Measurements from ENCODE around the gene NLRC5. TPM values are rescaled to one million over a fixed set of nuclear protein-coding genes. Genes with fewer than 3 reads are reported as not detected.

The NLRC5 gene
- total and polyA plus RNA-seq, 2 donors (not counting 3 experiments of a cell fraction or from before 2014, with no cell fraction given), result 7.4 to 26.3 TPM

DNA sequence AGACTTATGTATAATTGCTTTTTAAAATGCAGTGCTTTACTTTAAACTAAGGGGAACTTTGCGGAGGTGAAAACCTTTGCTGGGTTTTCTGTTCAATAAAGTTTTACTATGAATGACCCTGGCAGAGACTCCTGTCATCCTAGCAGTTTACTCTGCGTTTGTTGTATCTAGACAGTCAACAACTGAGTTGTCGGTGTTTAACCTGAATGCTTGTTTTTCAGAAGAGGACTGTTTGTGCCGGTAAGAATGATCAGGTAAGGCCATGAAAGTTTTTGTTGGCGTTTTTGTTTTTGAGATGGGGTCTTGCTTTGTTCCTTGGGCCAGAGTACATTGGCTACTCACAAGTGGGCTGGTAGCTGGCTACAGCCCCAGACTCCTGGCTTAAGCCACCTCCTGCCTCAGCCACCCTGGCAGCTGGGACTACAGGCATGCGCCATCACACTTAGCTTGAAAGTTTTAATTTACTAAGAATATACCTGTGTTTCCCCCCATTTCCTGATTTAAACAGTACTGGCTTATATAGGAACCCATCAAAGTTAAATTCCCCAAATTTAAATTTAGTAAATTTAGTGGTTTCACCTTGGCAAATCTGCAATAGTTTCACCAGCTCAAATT, 45.5 kb upstream of the NLRC5 start:
- BruUV-seq (replicated peaks), result no TSS peak
- DNase-seq (ENCODE audit: low read depth, low spot score) (no peak), FAIRE-seq (no peak)
- Histone ChIP-seq H3K4me1 (ENCODE audit: control insufficient read depth, extremely low read depth, insufficient read depth, low read length) (no peaks in the 10 kb centered on the region), H3K9ac (replicated peaks; ENCODE audit: extremely low read depth, insufficient read depth, low read length) (no peak overlapping the region), H3K27me3 (ENCODE audit: control insufficient read depth in 2 of 2, insufficient read depth in 2 of 2, low read length in 2 of 2) (no peaks in the 10 kb centered on the region), H3K9me1 (replicated peaks; ENCODE audit: control insufficient read depth, extremely low read depth, insufficient read depth, low read length) (no peaks in the 10 kb centered on the region), H4K20me1 (replicated peaks; ENCODE audit: control insufficient read depth, extremely low read depth, insufficient read depth, low read length) (no peaks in the 10 kb centered on the region), H3K36me3 (ENCODE audit: control insufficient read depth in 2 of 2, extremely low read depth in 1 of 2, insufficient read depth in 2 of 2, low read length in 2 of 2) (peaks cover 32 to 43% of the 10 kb centered on the region in 2 experiments), H3K4me2 (ENCODE audit: insufficient read depth, low read length) (no peak overlapping the region), H2AFZ (ENCODE audit: low read depth, low read length) (no peak overlapping the region), H3K79me2 (ENCODE audit: control insufficient read depth, insufficient read depth, low read length) (no peaks in the 10 kb centered on the region), H3K9me3 (replicated peaks; ENCODE audit: control insufficient read depth, insufficient read depth, low read length) (no peaks in the 10 kb centered on the region), H3K4me3 (replicated peaks in 1 of 3; ENCODE audit: insufficient read depth in 1 of 3, low read depth in 1 of 3, low read length in 3 of 3) (no peak overlapping the region), H3K27ac (ENCODE audit: insufficient read depth, low read depth, low read length) (no peak overlapping the region)
- ChIA-PET CTCF (interaction anchor here (1.4 kb wide), 1 partner anchor 151 kb away, joined by 3 read pairs; no protein-coding TSS in a partner anchor), POLR2A (no interaction called here)
- dilution Hi-C loops (cut with MboI; ENCODE audit: extremely low pct_ligation_motif_present, low sequenced_read_pairs), result no loop called here
- intact Hi-C loops (cut with micrococcal nuclease), result no loop called here
- no peak for TF ChIP-seq FOS (IDR thresholded peaks at IDR 0.05; ENCODE audit: borderline replicate concordance, insufficient read depth, low read length)
- no peak for TF ChIP-seq GATA2 (IDR thresholded peaks at IDR 0.05; ENCODE audit: insufficient read depth, insufficient read length, low read depth, low read length)

DNA sequence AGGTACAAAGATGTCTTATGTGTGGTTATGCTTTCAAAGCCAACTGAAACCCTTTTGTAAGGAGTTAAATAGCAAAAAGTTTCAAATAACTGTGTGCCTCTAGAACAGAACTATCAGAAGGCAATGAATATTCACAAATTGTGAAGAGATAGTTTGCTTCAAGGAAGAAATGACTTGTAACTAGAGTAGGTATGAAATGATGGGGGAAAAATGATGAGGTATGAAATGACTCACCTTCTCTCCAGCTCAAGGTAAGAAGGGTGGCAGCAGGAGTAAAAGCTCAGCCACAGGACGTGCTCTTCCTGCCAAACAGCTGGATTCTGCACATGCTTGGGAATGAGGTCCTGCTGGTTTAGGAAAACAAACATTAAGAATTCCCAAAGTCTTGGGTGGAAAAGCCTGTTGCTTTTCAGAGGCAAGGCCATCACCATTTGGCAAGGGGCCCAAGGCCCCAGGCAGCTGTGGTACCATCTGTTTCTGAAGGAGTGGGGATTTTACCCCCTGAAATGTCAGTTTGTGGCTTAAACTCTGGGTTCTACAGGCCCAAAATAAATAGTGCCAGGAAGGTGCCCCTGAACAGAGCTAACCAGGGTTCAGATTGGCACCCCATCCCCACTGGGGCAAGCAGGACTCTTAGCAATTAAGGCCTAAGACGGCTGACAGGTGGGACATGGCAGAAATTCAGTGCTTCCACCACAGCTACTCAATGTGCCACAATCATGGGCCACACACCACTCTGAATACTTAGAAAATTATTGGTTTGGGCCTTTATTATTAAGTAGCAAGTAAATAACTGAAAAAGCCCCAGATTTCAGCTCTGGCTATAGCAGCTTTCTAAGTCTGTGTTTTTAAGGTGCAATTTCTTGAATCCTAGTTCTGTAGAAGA, 44.2 kb upstream of the NLRC5 start:
- Histone ChIP-seq H3K9me1 (replicated peaks; ENCODE audit: control insufficient read depth, extremely low read depth, insufficient read depth, low read length) (no peaks in the 10 kb centered on the region), H3K4me1 (ENCODE audit: control insufficient read depth, extremely low read depth, insufficient read depth, low read length) (no peaks in the 10 kb centered on the region), H3K9ac (replicated peaks; ENCODE audit: extremely low read depth, insufficient read depth, low read length) (no peak overlapping the region), H3K36me3 (ENCODE audit: control insufficient read depth in 2 of 2, extremely low read depth in 1 of 2, insufficient read depth in 2 of 2, low read length in 2 of 2) (peaks cover 23 to 37% of the 10 kb centered on the region in 2 experiments), H3K79me2 (ENCODE audit: control insufficient read depth, insufficient read depth, low read length) (no peaks in the 10 kb centered on the region), H3K27me3 (ENCODE audit: control insufficient read depth in 2 of 2, insufficient read depth in 2 of 2, low read length in 2 of 2) (no peaks in the 10 kb centered on the region), H3K9me3 (replicated peaks; ENCODE audit: control insufficient read depth, insufficient read depth, low read length) (no peaks in the 10 kb centered on the region), H3K4me2 (ENCODE audit: insufficient read depth, low read length) (no peak overlapping the region), H3K4me3 (replicated peaks in 1 of 3; ENCODE audit: insufficient read depth in 1 of 3, low read depth in 1 of 3, low read length in 3 of 3) (no peak overlapping the region), H4K20me1 (replicated peaks; ENCODE audit: control insufficient read depth, extremely low read depth, insufficient read depth, low read length) (no peaks in the 10 kb centered on the region), H3K27ac (ENCODE audit: insufficient read depth, low read depth, low read length) (no peak overlapping the region), H2AFZ (ENCODE audit: low read depth, low read length) (no peak overlapping the region)
- dilution Hi-C loops (cut with MboI; ENCODE audit: extremely low pct_ligation_motif_present, low sequenced_read_pairs) (no loop called here), intact Hi-C loops (cut with micrococcal nuclease) (no loop called here)
- TF ChIP-seq, protein P1, sequence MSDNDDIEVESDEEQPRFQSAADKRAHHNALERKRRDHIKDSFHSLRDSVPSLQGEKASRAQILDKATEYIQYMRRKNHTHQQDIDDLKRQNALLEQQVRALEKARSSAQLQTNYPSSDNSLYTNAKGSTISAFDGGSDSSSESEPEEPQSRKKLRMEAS (IDR thresholded peaks at IDR 0.05; ENCODE audit: insufficient read depth, insufficient read length), result no peak
- TF ChIP-seq, protein P2, sequence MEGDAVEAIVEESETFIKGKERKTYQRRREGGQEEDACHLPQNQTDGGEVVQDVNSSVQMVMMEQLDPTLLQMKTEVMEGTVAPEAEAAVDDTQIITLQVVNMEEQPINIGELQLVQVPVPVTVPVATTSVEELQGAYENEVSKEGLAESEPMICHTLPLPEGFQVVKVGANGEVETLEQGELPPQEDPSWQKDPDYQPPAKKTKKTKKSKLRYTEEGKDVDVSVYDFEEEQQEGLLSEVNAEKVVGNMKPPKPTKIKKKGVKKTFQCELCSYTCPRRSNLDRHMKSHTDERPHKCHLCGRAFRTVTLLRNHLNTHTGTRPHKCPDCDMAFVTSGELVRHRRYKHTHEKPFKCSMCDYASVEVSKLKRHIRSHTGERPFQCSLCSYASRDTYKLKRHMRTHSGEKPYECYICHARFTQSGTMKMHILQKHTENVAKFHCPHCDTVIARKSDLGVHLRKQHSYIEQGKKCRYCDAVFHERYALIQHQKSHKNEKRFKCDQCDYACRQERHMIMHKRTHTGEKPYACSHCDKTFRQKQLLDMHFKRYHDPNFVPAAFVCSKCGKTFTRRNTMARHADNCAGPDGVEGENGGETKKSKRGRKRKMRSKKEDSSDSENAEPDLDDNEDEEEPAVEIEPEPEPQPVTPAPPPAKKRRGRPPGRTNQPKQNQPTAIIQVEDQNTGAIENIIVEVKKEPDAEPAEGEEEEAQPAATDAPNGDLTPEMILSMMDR (IDR thresholded peaks at IDR 0.05; ENCODE audit: extremely low read depth in 1 of 2, insufficient read depth in 1 of 2, low read depth in 1 of 2, low read length in 2 of 2), result no peak
- TF ChIP-seq JUN (IDR thresholded peaks at IDR 0.05; ENCODE audit: borderline replicate concordance, insufficient read depth, insufficient read length, low read depth), result no peak
- TF ChIP-seq MYC (IDR thresholded peaks at IDR 0.05; ENCODE audit: low read depth, low read length), result no peak
- TF ChIP-seq GATA2 (IDR thresholded peaks at IDR 0.05; ENCODE audit: insufficient read depth, insufficient read length, low read depth, low read length), result no peak
- TF ChIP-seq EZH2 (IDR thresholded peaks at IDR 0.05; ENCODE audit: borderline replicate concordance, low read depth, low read length, severe bottlenecking), result no peak
- no peak for TF ChIP-seq POLR2A (IDR thresholded peaks at IDR 0.05; ENCODE audit: low read depth, low read length)
- no peak for TF ChIP-seq FOS (IDR thresholded peaks at IDR 0.05; ENCODE audit: borderline replicate concordance, insufficient read depth, low read length)
- no peak for TF ChIP-seq POLR2AphosphoS5 (IDR thresholded peaks at IDR 0.05; ENCODE audit: insufficient read depth, low read depth, low read length)
- ChIA-PET POLR2A (interaction anchor here (0.8 kb wide), 1 partner anchor 128 kb away, joined by 3 read pairs; no protein-coding TSS in a partner anchor), CTCF (interaction anchor here (1.0 to 2.0 kb wide), 4 partner anchors 32 to 152 kb away, joined by 3 to 7 read pairs (median 4); no protein-coding TSS in a partner anchor)
- DNase-seq (ENCODE audit: low read depth, low spot score) (no peak), FAIRE-seq (no peak)
- no TSS peak for BruUV-seq (replicated peaks)

Data from endothelial cell of umbilical vein (primary cell).